GM21737 (cell line): ENCODE results near the gene RAD51B.
A peak's percentile ranks its signal among the peaks of the same experiment; 100 is the strongest.

Source experiments
- ATAC-seq: cut with Tn5 transposase; IDR thresholded peaks from one replicate; pipeline ENCODE4 v1.9.1; 2021; ENCODE audit warnings: mild to moderate bottlenecking, moderate library complexity; ENCODE audit not compliant: unreplicated experiment

RAD51B gene

GRCh38 chr14:68469208-68469713 lies 649.7 kb downstream of the RAD51B start:
- no peak for ATAC-seq

GRCh38 chr14:68470361-68470760 lies 650.8 kb downstream of the RAD51B start:
- no peak for ATAC-seq

GRCh38 chr14:68471029-68471963 lies 651.7 kb downstream of the RAD51B start:
- no peak for ATAC-seq

GRCh38 chr14:68471964-68472508 lies 652.5 kb downstream of the RAD51B start:
- no peak for ATAC-seq

GRCh38 chr14:68473069-68473468 lies 653.5 kb downstream of the RAD51B start:
- no peak for ATAC-seq

- ATAC-seq: no peak
These were observed 654.2 kb downstream of the RAD51B start for GRCh38 chr14:68473794-68474193.

- no peak for ATAC-seq
These were observed 655.2 kb downstream of the RAD51B start for GRCh38 chr14:68474741-68475140.

DNA sequence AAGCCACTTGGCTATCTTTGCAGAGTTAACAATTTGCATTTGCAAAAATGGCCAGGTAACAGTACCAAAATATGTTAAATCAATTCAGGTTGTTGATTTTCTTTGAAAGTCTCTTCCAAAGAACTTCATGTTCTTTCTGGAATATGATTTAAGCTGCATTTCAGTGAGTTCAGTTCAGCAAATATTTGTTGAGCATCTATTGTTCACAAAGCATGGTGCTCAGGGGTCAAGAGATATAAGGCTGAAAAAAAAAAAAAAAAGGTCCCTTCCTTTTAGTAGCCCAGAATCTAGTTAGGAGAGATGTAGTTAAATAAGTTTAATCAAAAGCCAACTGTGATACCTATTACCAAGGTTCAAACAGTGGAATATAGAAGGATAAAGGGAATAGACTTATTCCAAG lies 656.2 kb downstream of the RAD51B start:
- no peak for ATAC-seq

DNA sequence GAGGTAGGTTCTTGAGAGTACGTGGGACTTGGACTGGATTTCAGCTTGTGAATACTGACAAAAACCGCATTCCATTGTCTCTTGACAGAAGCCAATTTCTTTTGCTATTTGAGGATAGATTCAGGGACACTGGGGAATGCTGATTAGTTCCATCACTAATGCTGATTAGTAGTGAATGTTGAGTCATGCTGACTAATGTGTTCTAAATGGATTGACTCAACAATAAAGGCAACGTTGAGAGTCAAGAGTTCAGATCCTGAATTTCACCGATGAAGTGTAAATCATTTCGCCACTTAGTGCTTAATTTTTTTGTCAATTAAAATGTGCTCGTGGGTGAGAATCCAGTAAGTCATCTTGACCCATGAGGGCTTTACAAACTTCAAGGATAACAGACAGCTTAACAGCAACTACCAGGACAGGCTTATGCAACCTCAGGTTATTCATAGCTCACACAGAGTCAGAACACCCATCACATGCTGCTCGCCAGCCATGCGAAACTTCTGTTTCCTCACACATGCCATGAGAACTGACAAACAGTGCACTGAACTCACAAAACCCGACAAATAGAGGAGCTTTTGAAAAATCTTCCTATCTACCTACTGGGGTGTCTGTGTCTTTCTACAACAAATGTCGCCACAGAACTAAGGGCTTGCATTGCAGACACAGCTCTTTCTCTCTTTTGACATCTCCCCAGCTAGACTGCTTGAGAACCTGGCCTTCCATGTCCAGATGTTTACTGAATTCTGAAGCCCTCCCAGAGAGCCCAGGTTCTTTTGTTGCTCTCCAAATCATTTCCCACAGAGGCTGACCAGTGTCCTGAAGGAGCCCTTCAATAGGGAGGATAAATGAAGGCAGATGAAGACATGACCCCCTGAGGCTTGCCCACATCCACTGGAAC lies 656.9 kb downstream of the RAD51B start:
- peak; percentile 77 for ATAC-seq

DNA sequence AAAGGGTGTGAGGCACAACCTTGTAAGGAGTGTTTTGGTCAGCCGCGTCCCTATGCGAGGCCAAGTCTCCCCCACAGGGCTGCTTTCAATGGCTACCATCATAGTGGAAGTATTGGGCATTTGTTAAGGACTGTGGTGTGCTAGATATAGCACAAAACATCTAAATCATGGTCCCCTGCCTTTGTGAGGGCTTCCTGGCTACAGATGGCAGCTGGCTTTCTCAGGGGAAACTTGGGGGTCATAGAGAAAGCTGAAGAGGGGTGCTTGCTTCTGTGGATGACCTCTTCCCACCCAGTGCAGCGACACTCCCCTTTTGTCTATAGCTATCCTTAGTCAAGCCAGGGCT lies 657.5 kb downstream of the RAD51B start:
- no peak for ATAC-seq

DNA sequence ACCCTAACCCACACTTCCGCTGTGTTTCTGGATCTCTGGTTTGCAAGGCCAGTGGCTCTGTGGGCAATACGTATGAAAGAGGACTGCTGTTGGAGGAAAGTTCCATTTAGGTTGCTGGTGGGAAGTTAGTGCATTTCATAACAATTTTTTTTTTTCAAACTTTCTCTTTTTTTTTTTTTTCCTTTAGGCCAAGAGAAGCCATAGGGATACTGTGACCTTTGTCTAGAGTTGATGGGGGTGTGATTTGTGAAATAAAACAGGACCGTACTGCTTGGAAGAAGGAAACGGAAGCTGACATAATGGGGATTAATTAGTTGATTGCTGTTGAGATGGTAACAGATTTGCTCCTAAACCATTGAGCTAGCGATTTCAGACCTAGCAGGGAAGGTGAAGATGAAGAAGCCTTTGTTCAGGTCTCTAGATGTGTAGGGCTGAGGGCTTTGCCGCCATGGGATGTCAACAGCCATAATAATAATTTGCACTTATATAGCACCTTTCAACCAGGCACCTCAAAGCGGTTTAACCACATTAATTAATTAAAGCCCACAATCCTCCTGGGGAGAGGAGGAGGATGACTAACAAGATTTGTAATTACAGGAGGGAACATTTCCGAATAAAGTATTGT lies 658.0 kb downstream of the RAD51B start:
- no peak for ATAC-seq

DNA sequence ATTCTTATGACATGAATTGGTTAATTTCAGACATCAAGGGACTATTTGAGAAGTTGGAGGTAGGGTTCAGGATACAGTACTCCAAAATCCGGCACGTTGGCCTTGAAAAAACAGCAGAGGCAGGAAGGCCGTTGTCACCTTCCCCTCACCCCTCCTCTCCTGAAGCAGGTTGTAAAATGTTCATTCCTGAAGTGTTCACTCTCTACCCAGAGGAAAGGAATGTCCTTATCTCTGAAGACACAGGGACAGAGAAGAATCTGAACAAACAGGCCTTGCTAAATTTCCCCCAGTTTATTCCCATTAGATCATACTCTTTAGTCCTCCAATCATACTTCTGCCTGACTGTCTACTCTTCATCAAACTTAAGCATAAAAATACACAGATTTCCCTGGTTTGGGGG lies 659.7 kb downstream of the RAD51B start:
- no peak for ATAC-seq

GRCh38 chr14:68482018-68482417 lies 662.4 kb downstream of the RAD51B start:
- no peak for ATAC-seq

GRCh38 chr14:68482772-68483395 lies 663.3 kb downstream of the RAD51B start:
- ATAC-seq: no peak

DNA sequence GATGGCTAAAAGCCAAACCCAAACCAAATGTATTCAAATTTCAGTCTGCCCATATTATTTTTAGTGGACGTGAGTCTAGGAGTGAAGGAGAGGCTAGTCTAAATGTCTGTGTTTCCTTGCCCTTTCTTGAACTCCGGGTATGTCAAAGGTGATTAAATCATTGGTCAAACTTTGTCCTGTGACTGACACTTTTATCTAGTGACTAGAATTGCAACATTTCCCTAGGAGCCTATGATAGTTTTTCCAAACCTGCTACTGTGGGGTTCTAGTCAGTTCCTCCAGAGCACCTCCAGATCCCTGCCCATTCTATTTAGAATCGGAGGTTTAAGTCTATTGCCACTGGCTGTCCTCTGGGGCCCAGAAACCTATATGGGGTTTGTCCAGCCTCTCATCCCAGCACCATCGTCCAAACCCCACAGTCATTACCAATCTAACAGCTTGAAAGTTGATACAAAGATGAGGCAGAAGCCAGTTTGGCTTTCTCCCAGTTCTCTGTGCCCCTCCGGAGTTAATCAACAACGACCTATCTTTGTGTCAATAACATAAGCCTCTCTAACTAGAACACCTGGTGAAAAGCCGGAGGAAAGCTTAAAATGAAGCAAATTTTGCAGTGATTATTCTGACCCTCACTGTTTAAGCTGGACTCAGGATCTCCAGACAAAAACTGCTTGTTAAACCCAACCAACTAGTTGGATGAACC lies 666.6 kb downstream of the RAD51B start:
- ATAC-seq: no peak

GRCh38 chr14:68486809-68487208 lies 667.2 kb downstream of the RAD51B start:
- no peak for ATAC-seq

DNA sequence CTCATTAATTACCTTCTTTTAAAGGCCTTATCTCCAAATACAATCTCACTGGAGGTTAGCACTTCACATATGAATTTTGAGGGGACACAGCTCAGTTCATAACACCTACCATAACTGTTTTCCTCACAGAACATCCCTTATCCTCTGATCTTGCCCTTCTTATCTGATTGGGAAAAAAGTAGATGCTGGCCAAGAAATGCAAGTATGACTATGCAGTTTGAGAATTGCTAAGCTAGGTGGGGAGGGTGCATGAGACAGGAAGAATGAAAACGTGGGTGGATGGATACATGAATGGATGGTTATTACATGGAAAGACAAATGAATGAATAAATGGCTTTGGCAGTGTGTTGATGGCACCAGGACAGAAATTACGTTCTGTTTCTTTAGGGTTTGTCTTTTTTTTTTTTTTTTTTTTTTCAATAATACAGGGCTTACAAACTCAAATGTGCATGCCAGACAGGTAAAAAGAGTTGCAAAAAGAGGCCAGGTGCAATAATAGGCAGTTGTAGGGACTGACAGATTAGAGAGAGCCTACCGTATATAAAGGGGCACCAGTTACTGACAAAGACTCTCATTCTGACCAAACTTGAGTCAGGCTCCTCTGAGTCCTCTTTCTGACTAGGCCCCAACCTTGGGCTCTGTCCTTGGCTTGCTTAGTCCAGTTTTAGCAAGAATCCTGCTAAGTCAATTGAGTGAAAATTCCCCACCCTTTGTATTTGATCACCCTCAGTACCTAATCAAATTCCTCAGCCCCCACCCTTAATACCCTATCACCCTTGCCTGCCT lies 668.4 kb downstream of the RAD51B start:
- ATAC-seq: no peak

DNA sequence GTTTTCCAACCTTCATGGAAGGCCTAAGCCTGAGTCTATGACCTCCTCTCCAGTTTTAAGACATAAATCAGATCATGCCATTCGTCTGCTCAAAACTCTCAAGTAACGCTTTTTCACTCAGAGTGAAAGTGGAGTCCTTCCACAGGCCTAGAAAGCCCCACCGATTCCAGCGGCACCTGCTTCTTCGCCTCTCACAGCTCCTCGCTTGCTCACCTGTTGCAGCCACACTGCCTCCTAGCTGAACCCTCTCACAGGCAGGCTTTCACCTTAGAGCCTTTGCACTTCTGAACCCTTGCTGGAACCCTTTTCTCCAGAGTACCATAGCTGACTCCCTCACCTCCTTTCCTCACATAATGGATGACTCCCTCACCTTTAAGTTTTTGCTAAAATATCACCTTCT lies 672.2 kb downstream of the RAD51B start:
- ATAC-seq: no peak
